ENCODE measurements around the gene S100A5.
A peak's percentile ranks its signal among the peaks of the same experiment; 100 is the strongest.
"Not testable (repeated sequence)": the region's sequence is repeated elsewhere in the genome, so short reads cannot be mapped to it uniquely, and the experiment has no call there.

The S100A5 gene, protein sequence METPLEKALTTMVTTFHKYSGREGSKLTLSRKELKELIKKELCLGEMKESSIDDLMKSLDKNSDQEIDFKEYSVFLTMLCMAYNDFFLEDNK

DNA sequence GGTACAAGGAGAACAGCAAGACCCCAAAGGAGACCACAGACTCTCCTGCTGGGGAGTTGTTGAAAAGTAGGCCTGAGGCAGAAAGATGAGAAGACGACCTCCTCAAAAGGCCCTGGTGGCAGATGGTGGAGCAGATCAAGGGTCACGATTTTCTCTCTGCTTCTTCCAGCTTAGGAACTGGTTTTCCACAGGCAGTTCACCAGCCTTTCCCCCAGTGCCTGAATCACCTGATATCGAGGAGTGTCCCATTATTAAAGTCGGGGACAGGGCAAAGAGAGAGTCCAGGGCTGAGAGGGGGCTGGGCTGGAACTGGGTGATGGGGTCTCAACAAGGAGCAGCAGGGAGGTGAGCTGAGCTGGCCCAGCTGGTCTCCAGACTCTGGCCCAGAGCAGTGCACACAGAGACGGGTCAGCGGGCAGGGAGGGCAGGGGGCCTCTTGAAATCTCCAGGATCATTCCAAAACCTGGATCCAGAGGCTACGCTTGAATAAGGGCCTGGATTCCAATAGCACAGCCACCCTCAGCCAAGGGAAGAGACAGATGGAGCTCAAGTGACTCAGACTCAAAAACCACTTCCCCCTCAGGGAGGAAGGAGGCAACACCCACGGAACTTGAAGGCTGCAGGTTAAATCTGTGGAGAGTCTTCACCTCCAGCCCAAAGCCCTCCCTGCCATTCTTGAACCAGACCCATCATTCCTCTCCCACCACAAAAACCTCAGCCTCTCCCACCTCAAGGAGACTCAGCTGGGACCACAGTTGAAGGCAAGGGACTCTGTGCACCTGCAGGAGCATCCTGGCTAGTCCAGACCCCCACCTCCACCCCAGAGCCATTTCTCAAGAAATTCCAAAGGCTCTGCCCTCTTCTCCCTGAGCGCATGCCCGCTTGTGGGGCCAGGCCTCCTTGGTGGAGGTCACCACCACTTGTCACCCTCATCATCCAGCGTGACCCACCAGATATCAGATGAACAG lies at the start of gene S100A5:
Gene S100A5, minus strand, starts transcription at position 541 of the 968 bp plus-strand sequence. CDS start 743 bp downstream, outside the sequence.
- DNase-seq, result peak; percentile 82 to 89

DNA sequence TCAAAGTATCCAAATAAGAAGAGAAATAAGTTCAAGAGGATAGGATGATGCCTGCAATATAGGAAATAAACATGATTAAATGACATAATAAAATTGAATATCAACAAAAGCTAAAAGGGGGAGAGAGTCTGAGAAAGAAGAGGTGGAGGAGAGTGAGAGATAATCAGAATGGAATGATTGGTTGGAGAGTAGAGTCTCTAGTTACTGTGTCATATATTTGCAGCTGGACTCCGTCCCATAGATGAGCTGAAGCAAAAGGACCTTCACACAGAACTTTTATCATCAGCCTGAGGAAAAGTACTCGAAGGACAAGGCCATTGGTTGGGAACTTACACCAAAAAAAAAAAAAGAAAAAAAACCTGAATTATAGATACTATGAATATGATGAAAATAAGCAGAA lies 47.7 kb upstream of the S100A5 start:
- DNase-seq, result no peak

DNA sequence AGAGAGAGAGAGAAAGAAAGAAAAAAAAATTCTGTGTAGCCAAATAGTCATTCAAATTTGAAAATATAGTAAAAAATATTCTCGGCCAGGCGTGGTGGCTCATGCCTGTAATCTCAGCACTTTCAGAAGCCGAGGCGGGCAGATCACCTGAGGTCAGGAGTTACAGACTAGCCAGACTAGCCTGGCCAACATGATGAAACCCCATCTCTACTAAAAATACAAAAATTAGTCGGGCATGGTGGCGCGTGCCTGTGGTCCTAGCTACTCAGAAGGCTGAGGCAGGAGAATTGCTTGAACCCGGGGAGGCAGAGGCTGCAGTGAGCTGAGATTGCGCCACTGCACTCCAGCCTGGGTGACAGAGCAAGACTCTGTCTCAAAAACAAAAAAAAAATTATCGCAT lies 47.3 kb upstream of the S100A5 start:
- DNase-seq, result not testable (repeated sequence)

DNA sequence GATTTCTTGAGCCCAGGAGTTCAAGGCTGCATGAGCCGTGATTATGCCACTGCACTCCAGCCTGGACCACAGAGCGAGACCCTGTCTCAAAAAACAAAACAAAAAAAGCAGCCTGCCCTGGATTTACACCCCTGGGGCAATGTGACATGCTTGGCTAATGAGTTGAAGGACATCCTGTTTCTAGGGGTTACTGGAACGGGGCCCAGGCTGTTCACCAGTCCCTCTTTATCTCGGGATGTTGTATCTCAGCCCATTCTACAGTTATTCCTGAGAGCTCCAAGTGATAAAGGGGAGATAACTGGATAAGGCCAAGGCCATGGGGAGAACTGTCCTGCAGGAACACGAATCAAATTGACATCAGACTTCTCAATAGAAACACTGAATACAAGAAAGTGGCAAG lies 46.6 kb upstream of the S100A5 start:
- no peak for DNase-seq

DNA sequence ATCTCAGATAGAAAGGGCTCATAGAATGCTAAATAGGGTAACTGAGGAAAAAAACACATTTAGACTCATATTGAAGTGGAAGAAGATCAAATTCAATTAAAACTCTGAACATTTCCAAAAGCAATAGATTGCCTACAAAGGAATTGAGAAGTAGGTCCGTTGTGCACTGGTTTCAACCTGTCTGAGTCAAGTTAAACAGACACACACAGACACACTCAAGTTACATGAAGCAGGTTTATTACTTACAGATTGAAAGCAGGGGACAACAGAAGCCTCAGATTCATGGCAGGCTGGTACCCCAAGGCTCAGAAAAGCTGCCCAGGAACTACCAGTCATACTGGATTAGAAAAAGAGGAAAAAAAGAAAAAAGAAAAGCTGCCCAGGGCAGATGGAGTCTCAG lies 45.6 kb upstream of the S100A5 start:
- no peak for DNase-seq

DNA sequence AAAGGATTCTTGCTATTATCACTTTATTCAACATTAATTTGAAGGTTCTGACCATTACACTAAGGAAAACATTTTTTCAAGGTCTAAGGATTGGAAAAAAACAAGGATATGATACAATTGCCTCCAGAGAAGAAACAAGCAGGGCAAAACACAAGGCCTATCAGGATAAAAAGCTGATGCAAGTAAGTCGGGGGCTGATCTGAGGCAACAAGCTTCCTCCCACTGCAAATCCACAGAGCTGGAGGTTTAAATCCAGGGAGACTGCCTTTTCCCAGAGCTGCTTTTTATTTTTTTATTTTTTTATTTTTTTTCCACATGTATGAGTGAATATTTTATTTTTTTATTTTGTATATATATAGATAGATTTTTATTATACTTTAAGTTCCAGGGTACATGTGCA lies 44.3 kb upstream of the S100A5 start:
- DNase-seq, result no peak

DNA sequence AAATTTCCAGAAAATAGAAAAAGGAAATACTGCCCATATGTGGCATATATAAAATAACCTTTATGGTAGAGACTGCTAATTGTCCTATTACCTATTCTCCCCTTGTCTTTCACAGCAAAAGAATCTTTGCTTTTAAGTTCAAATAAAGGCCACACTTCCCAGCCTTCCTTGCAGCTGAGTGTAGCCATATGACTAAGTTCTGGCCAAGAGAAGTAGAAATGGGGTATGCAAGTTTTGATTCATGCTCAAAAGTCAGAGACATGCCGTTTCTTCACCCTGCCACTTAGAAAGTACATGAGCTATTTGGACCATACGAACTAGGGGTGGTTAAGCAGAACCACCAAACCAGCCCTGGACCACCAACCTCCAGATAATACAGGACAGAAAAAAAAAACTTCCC lies 43.2 kb upstream of the S100A5 start:
- DNase-seq, result no peak

DNA sequence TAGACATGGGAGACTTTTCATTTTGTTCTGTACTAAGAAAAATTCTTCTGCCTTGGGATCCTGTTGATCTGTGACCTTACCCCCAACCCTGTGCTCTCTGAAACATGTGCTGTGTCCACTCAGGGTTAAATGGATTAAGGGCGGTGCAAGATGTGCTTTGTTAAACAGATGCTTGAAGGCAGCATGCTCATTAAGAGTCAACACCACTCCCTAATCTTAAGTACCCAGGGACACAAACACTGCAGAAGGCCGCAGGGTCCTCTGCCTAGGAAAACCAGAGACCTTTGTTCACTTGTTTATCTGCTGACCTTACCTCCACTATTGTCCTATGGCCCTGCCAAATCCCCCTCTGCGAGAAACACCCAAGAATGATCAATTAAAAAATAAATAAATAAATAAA lies 42.8 kb upstream of the S100A5 start:
- not testable (repeated sequence) for DNase-seq

DNA sequence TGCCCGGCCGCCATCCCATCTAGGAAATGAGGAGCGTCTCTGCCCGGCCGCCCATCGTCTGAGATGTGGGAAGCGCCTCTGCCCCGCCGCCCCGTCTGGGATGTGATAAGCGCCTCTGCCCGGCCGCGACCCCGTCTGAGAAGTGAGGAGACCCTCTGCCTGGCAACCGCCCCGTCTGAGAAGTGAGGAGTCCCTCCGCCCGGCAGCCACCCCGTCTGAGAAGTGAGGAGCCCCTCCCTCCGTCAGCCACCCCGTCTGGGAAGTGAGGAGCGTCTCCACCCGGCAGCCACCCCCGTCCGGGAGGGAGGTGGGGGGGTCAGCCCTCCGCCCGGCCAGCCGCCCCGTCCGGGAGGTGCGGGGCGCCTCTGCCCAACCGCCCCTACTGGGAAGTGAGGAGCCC lies 42.1 kb upstream of the S100A5 start:
- DNase-seq, result not testable (repeated sequence)

DNA sequence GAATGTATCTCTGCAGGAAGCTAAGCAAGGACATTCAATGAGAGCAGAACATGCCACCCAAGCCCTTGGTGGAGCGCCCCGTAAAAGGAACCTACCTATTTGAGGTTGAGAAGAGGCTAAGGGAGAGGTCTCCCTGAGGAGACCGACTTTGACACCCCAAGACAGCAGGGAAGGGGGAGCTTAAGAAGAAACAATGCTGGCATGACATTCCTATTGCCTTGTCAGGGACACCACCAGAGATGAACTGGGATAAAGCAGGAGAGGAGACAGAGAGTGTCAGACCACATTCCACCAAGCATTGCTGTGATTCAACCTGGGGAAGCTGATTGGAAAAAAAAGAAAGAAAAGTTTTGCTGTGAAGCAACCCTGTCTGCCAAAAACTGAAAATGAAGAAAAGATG lies 38.2 kb upstream of the S100A5 start:
- DNase-seq, result no peak

DNA sequence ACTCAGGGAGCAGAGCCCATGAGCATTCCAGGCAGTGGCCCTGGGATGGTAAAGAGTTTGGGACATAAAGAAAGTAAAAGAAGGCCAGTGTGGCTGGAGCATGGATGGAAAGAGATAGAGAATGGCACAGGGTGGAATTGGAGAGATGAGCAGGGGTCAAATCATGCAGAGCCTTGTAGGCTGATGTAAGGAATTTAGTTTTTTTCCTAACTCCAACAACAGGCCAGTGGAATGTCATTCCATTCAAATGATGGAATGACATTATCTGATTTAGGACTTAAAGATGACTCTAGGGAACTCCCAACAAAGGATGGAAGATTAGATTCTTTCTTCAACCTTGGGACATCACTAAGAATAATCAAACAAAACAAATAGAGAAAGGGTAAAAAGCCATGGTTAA lies 37.8 kb upstream of the S100A5 start:
- no peak for DNase-seq

DNA sequence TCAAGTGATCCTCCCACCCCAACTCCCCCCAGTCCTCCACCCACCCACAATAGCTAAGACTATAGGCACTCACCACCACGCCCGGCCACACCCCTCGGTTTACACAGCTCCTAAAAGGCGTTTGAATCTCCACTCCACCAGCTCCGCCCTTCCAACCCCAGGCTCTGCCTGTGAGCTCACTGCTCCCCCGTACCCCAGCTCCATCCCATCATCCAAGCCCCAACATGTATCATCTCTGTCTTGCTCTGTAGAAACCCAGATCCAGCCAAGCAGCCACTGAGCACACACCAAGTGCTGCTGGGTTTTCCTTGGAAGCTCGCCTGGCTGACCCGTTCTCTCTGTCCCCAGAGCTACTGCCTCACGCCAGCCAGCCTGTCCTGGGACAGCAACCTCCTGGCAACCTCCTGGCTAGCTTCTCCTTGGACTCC lies 36.9 kb upstream of the S100A5 start:
- no peak for DNase-seq

DNA sequence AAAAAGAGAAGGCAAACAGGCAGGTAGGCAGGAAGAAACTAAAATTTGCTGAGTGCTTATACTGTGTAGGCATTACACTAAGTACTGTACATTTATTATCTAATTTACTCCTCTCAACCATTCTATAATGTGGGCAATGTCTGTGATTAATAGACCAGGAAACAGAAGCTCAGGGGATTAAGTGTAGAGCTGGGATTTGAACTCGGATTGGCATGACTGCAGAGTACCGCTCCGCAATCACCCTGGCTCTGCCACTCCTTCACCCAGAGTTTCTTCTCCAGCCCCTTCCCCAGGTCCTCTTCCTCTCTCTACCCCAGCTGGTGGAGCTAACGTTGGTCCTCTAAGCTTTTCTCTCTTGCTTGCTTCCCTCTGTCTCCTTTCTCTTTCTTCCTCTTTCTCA lies 36.4 kb upstream of the S100A5 start:
- no peak for DNase-seq

DNA sequence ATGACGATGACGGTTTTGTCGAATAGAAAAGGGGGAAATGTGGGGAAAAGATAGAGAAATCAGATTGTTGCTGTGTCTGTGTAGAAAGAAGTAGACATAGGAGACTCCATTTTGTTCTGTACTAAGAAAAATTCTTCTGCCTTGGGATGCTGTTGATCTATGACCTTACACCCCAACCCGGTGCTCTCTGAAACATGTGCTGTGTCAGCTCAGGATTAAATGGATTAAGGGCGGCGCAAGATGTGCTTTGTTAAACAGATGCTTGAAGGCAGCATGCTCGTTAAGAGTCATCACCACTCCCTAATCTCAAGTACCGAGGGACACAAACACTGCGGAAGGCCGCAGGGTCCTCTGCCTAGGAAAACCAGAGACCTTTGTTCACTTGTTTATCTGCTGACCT lies 34.8 kb upstream of the S100A5 start:
- not testable (repeated sequence) for DNase-seq

DNA sequence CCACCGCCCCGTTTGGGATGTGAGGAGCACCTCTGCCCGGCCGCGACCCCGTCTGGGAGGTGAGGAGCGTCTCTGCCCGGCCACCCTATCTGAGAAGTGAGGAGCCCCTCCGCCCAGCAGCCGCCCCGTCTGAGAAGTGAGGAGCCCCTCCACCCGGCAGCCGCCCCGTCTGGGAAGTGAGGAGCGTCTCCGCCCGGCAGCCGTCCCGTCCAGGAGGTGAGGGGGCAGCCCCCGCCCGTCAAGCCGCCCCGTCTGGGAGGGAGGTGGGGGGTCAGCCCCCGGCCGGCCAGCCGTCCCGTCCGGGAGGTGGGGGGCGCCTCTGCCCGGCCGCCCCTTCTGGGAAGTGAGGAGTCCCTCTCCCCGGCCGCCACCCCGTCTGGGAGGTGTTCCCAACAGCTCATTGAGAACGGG lies 34.4 kb upstream of the S100A5 start:
- DNase-seq, result not testable (repeated sequence)

DNA sequence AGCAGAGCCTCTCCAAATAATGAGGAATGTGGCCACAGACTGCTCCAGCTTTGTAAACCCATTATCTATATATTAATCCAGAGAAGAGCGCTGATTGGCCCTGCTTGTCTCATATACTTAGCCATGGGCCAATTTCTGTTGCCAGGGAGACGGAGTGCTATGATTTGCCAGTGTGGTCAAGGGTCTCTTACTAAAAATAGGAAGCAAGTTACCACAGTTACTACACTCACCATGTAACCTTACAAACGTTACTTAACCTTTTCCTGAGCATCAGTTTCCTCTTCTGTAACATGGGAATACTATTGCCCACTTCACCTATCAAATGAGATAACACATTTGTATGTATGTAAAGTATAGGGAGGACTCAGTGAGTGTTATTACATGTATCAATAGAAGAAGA lies 32.6 kb upstream of the S100A5 start:
- no peak for DNase-seq

DNA sequence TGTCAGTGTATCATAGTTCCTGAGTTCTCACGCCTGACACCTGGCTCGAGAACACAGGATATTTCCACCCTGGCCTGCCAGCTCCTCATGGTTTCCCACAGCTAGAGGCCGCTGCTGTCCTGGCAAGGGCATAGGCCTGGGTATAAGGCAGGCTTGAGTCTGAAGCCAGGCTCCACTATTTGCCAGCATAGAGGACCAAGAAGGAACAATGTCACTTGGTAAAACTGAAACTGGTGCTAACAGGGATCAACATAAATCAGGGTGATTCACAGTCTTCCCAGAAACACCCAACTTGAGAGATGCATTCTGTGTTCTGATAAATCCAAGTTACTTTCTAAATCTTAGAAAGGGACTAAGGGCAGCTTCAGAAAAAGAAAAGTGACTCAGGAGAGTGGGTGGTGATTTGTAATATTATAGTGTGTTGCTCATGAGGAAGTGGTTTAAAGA lies 31.9 kb upstream of the S100A5 start:
- DNase-seq, result peak; percentile 32 to 75

DNA sequence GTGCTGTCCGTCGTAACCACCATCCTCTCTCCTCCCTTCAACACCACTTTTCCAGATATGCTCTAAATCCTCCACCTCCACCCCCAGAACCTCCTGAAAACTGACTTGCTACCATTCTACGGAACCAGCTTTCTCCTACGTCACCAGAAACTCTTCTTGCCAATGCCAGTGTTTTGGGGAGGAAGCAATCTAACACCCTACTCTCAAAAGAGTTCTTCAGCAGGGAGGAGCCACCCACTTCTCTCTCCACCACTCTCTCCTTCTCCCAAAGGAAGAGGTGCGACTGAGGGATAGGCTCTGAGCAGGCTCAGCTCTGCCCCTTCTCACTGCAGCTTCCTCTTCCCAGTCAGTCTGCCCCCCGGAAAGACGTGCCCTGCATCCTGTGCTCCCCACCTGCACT lies 31.0 kb upstream of the S100A5 start:
- DNase-seq, result no peak

DNA sequence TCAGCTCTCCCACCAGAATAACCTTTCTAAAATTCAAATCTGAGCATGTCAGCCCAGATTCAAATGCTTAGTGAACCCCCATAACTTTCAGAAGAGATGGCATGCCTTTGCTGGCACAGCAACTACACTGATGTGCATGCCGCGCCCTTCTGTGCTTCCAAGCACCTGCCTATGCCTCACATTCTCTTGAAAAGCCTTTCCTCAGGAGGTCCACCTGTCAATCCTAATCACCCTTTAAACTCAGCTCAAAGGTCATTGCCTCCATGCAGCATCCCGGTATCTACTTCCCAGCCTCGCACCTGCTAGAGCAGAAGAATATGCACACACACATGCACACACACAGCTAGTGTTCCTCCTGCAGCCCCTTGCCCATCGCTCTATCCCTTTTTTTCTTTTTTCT lies 30.1 kb upstream of the S100A5 start:
- DNase-seq, result no peak

DNA sequence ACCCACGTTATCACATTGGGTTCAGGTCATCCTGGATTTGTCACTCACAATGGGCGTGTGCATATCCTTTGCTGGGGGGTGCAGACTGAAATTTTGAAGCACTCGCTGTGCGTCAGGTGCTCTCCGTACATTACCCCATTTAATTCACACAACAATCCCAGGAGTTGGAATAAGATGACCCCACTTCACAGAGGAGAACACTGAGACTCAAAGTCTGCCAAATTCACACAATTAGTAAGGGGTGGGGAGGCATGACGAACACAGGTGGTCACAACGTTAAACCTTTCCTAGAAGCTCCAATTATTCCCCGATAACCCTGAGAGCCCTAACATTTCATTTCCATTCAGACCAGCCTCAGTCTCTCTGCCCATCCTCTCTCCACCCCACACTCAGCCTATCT lies 28.7 kb upstream of the S100A5 start:
- no peak for DNase-seq

DNA sequence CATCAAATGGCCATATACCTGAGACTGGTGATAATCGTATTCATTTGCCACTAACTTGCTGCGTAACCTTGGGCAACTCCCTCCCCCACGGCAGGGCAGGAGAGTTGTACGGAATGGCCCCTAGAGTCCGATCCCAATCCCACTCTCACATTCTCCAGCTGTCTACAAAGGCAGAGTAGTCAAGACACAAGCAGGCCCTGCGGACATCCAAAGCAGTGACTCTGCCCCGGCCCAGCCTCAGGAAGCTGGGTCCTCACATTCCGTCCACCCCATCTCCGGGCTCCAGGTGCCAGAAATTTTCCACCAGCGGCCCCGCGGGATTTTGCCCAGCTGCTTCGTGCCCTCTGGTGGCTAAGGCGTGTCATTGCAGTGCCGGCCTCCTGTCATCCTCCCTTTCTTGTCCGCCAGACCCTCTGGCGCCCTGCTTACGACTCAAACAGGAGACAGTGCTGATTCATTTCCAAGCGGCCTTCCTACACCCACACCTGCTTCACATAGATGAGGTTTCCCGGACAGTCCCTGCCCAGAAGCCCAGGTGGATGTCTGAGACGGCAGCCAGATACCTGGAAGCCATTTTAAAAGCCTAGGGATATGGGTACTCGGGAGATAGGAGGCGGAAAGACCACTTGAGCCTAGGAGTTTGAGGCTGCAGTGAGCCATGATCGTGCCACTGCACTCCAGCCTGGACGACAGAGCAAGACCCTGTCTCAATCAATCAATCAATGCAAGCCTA lies 27.8 kb upstream of the S100A5 start:
- peak; percentile 90 to 93 for DNase-seq

DNA sequence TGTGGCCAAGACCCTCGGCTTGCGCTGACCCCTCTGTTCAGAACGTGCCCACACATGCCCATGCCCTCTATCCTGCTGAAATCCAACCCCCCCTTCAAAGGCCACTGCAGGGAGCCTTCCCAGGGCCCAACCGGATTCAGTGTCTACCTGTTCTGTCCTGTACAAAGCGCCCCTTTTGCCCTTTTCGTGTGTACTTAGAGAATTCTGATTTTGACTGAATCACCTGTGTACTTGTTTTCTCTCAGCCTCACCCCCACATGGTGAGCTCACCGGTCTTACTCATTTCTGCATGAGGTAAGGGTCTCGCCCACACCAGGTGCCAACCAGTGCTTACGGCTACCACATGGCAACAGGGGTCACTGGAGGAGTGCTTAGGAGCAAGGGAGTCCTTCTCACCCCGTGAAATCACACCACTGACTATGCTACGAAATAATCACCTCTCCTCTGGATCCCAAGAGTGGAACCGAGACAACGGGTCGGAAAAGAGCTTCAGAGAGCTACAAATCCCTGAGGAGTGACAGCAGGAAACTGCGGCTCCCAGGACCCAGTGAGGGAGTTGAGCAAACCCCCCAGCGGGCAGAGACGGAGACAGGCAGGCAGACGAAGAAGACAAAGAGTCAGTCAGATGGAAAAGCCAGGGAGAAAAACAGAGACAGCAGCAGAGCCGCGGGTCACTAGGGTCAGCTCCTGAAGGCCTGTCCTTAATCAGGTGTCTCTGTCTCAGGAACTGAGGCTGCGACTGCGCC lies 27.1 kb upstream of the S100A5 start:
- DNase-seq, result peak in 1 of 2 experiments; percentile 63

Measured in NCI-H446 (cell line).